Measurements from ENCODE around the gene DIS3L2.

DNA sequence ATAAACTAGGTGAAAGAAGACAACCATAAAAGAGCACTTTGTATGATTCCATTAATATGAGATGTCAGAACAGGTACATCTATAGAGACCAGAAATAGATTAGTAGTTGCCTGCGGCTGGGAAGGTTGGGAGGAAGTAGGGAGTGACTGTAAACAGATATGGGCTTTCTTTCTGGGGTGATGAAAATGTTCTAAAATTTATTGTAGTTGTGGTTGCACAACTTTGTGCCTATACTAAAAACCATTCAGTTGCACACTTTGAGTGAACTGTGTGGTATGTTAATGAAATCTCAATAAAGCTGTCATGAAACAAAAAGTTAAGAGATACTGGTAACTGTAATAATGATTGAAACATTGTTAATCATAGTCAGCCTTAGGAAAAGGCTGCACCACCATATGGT, 264.4 kb downstream of the DIS3L2 start:
- no peak for TF ChIP-seq POLR2AphosphoS5 (IDR thresholded peaks at IDR 0.05; ENCODE audit: borderline replicate concordance, low read depth, low read length)
- no peak for TF ChIP-seq EZH2 (IDR thresholded peaks at IDR 0.05)
- no peak for TF ChIP-seq FOXP2 (optimal IDR thresholded peaks at IDR 0.05; ENCODE audit: control extremely low read depth, extremely low read length, insufficient read depth)
